MG63 (cell line): Measurements from ENCODE around the gene TMC4. TPM values are rescaled to one million over a fixed set of nuclear protein-coding genes. Genes with fewer than 3 reads are reported as not detected.

Source experiments
- DNase-seq: peaks from one replicate; pipeline ENCODE4 v3.0.0-alpha.2; 2020
- H3K27me3 ChIP-seq: fragments of 250-450 bp; sonication (Bioruptor Pico); 2 replicates; pipeline ENCODE4 v1.5.1; 2020; ENCODE audit warnings: mild to moderate bottlenecking, moderate library complexity
- H3K36me3 ChIP-seq: fragments of 250-450 bp; sonication (Bioruptor Pico); 2 replicates; pipeline ENCODE4 v1.5.1; 2020; ENCODE audit warnings: mild to moderate bottlenecking, moderate library complexity
- H3K4me3 ChIP-seq: fragments of 250-450 bp; sonication (Bioruptor Pico); 2 replicates; pipeline ENCODE4 v1.5.1; 2020; ENCODE audit warnings: mild to moderate bottlenecking, moderate library complexity
- H3K9me3 ChIP-seq: fragments of 250-450 bp; sonication (Bioruptor Pico); 2 replicates; pipeline ENCODE4 v1.5.1; 2020; ENCODE audit warnings: mild to moderate bottlenecking, moderate library complexity
- total RNA-seq: library from RNA; depleted of rRNA; stranded (reverse); fragments of >200 nt; shearing (Covaris generic); gene quantifications from 2 replicates; pipeline ENCODE4 v1.2.3, GENCODE V29; 2014; ENCODE audit warnings: low replicate concordance; rRNA removed

TMC4 gene
- total RNA-seq, 1 experiment from 2014 or later, result not detected

- H3K9me3 ChIP-seq, result no peaks in the 10 kb centered on the region
- H3K36me3 ChIP-seq, result peaks cover 12% of the 10 kb centered on the region
- no peak for DNase-seq
- H3K4me3 ChIP-seq, result no peak overlapping the region
- H3K27me3 ChIP-seq, result no peaks in the 10 kb centered on the region
These were observed 39.5 kb downstream of the TMC4 start for GRCh38 chr19:54133312-54133956.

- Histone ChIP-seq H3K9me3 (no peaks in the 10 kb centered on the region), H3K4me3 (no peak overlapping the region), H3K27me3 (no peaks in the 10 kb centered on the region), H3K36me3 (peaks cover 30% of the 10 kb centered on the region)
- no peak for DNase-seq
These were observed 43.4 kb downstream of the TMC4 start for GRCh38 chr19:54129617-54129996.

GRCh38 chr19:54128796-54129616 is 44.0 kb downstream of the TMC4 start:
- DNase-seq, result no peak
- Histone ChIP-seq H3K36me3 (peaks cover 36% of the 10 kb centered on the region), H3K9me3 (no peaks in the 10 kb centered on the region), H3K4me3 (no peak overlapping the region), H3K27me3 (no peaks in the 10 kb centered on the region)

- H3K9me3 ChIP-seq, result no peaks in the 10 kb centered on the region
- no peaks in the 10 kb centered on the region for H3K27me3 ChIP-seq
- H3K4me3 ChIP-seq, result no peak overlapping the region
- peaks cover 40% of the 10 kb centered on the region for H3K36me3 ChIP-seq
- DNase-seq, result no peak
These were observed 44.6 kb downstream of the TMC4 start for GRCh38 chr19:54128441-54128725.

GRCh38 chr19:54127688-54128440 is 45.1 kb downstream of the TMC4 start:
- H3K4me3 ChIP-seq, result no peak overlapping the region
- no peak for DNase-seq
- peaks cover 45% of the 10 kb centered on the region for H3K36me3 ChIP-seq
- no peaks in the 10 kb centered on the region for H3K9me3 ChIP-seq
- H3K27me3 ChIP-seq, result no peaks in the 10 kb centered on the region

- Histone ChIP-seq H3K36me3 (peaks cover 62% of the 10 kb centered on the region), H3K4me3 (no peak overlapping the region), H3K27me3 (no peaks in the 10 kb centered on the region), H3K9me3 (no peaks in the 10 kb centered on the region)
- DNase-seq, result no peak
These were observed 47.2 kb downstream of the TMC4 start for GRCh38 chr19:54125713-54126112.

- no peak for DNase-seq
- H3K27me3 ChIP-seq, result no peaks in the 10 kb centered on the region
- no peak overlapping the region for H3K4me3 ChIP-seq
- peaks cover 75% of the 10 kb centered on the region for H3K36me3 ChIP-seq
- H3K9me3 ChIP-seq, result no peaks in the 10 kb centered on the region
These were observed 48.6 kb downstream of the TMC4 start for GRCh38 chr19:54124393-54124792.

GRCh38 chr19:54123682-54124081 is 49.3 kb downstream of the TMC4 start:
- Histone ChIP-seq H3K27me3 (no peaks in the 10 kb centered on the region), H3K36me3 (peaks cover 71% of the 10 kb centered on the region), H3K4me3 (no peak overlapping the region), H3K9me3 (no peaks in the 10 kb centered on the region)
- no peak for DNase-seq

GRCh38 chr19:54121259-54121658 is 51.7 kb downstream of the TMC4 start:
- Histone ChIP-seq H3K9me3 (no peaks in the 10 kb centered on the region), H3K27me3 (no peaks in the 10 kb centered on the region), H3K4me3 (no peak overlapping the region), H3K36me3 (peaks cover 62% of the 10 kb centered on the region)
- DNase-seq, result no peak

- peak; percentile 97 for DNase-seq
- H3K36me3 ChIP-seq, result peaks cover 36% of the 10 kb centered on the region
- H3K27me3 ChIP-seq, result no peaks in the 10 kb centered on the region
- H3K9me3 ChIP-seq, result no peaks in the 10 kb centered on the region; the same call in 1 of the 2 replicates
- H3K4me3 ChIP-seq, result peak within 1 kb of the TSS; percentile 99
These were observed 57.6 kb downstream of the TMC4 start, which contains the start of the genes PRPF31 and TFPT for GRCh38 chr19:54115109-54116063. Gene PRPF31 (plus strand): TSS chr19:54115754. CDS start chr19:54118279, 2,525 bp downstream. Gene TFPT (minus strand): TSS chr19:54115657. CDS start chr19:54115269, 388 bp downstream.

- peak; percentile 36 for DNase-seq
- Histone ChIP-seq H3K36me3 (peaks cover 32% of the 10 kb centered on the region), H3K27me3 (no peaks in the 10 kb centered on the region), H3K9me3 (no peaks in the 10 kb centered on the region; the same call in 1 of the 2 replicates), H3K4me3 (peak overlapping the region; percentile 99)
These were observed 58.4 kb downstream of the TMC4 start for GRCh38 chr19:54114340-54115108.

Other genes starting within 250 kb of the TMC4 start
- gene CACNG8, start 210.2 kb downstream of the TMC4 start, total RNA-seq, result 0.05 TPM in 1 of 2 replicates, not detected in the other
- gene CACNG6, start 181.5 kb downstream of the TMC4 start, total RNA-seq, result 0.43 TPM in 1 of 2 replicates, not detected in the other
- gene VSTM1, start 109.3 kb downstream of the TMC4 start, total RNA-seq, result not detected in 2 replicates
- gene TARM1, start 91.8 kb downstream of the TMC4 start, total RNA-seq, result not detected in 2 replicates
- gene OSCAR, start 72.4 kb downstream of the TMC4 start, total RNA-seq, result not detected in 2 replicates
- gene NDUFA3, start 70.3 kb downstream of the TMC4 start, total RNA-seq, result 4.8 and 23.1 TPM in 2 replicates
- gene TFPT, start 57.5 kb downstream of the TMC4 start, total RNA-seq, result 23.9 and 36.5 TPM in 2 replicates
- gene PRPF31, start 57.4 kb downstream of the TMC4 start, total RNA-seq, result 88.3 and 112 TPM in 2 replicates
- gene CNOT3, start 35.4 kb downstream of the TMC4 start, total RNA-seq, result 9.0 and 38.0 TPM in 2 replicates
- gene LENG1, start 13.4 kb downstream of the TMC4 start, total RNA-seq, result 11.1 and 18.2 TPM in 2 replicates
- 15.7 and 43.2 TPM in 2 replicates for gene MBOAT7, start 16.4 kb upstream of the TMC4 start, total RNA-seq
- 68.7 and 103 TPM in 2 replicates for gene TSEN34, start 18.1 kb upstream of the TMC4 start, total RNA-seq
- 3,013 and 3,637 TPM in 2 replicates for gene RPS9, start 27.7 kb upstream of the TMC4 start, total RNA-seq
- gene LILRB3, start 49.8 kb upstream of the TMC4 start, total RNA-seq, result not detected in 2 replicates
- gene LILRA6, start 69.6 kb upstream of the TMC4 start, total RNA-seq, result not detected in 2 replicates
- gene LILRB5, start 84.1 kb upstream of the TMC4 start, total RNA-seq, result not detected in 2 replicates
- not detected in 2 replicates for gene LILRB2, start 108.0 kb upstream of the TMC4 start, total RNA-seq
- gene LILRA5, start 140.0 kb upstream of the TMC4 start, total RNA-seq, result not detected in 2 replicates
- gene LILRA4, start 166.0 kb upstream of the TMC4 start, total RNA-seq, result not detected in 2 replicates
- not detected in 2 replicates for gene LAIR1, start 191.8 kb upstream of the TMC4 start, total RNA-seq
- not detected in 2 replicates for gene TTYH1, start 242.3 kb upstream of the TMC4 start, total RNA-seq